Mucosa of gallbladder (tissue), 1 donor: ENCODE data around the gene TEX261. TPM values are rescaled to one million over a fixed set of nuclear protein-coding genes. Genes with fewer than 3 reads are reported as not detected.
A peak's percentile ranks its signal among the peaks of the same experiment; 100 is the strongest.
"Not testable (repeated sequence)": the region's sequence is repeated elsewhere in the genome, so short reads cannot be mapped to it uniquely, and the experiment has no call there.

Experiments used
- DNase-seq: peaks from one replicate; pipeline ENCODE4 v3.0.0-alpha.2; 2020; ENCODE audit warnings: low spot score
- total RNA-seq: library from RNA; stranded (reverse); gene quantifications from one replicate; pipeline ENCODE4 v1.2.1, GENCODE V29; 2021
- donor health status: DM: no; HTN: no; CAD: no.

Gene TEX261
- total RNA-seq, 1 donor from 2014 or later: 62.8 TPM

DNA sequence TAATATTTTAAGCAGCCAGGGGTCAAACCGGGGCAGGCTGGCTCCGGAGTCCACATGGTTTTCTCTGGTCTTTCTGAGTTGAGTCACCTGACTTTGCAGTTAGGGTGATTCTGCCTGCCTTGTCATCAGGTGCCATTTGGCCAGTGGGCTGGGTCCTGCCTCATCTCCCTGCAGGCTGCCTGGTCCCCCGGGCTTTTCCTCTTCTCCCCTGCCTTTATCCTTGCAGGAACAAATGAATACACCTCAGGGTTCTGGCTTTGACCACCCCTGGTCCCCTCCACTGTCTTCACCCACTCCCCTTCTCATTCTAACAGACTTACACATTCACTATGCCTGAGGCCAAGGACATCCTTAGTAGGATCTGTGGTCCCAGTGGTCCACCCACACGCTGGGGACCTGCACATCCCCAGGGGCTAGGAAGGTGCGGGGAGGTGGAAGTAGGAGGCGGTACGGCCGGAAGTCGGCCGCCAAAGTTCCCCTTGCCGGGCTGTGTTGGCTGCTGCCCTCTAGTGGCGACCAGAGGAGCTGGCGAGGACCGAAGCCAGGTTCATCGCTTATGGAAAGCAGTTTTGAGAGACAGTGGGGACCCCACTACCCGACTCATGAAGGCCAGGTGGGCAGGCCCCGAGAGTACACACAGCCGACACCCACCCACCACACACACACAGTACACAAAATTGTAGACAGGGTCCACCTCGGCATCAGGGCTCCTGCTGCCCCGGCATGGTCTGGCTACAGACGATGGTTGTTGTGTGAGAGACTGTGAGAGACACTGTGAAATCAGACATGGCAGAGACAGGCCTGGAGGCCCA is 6.3 kb upstream of the TEX261 start:
- peak; percentile 67 for DNase-seq

DNA sequence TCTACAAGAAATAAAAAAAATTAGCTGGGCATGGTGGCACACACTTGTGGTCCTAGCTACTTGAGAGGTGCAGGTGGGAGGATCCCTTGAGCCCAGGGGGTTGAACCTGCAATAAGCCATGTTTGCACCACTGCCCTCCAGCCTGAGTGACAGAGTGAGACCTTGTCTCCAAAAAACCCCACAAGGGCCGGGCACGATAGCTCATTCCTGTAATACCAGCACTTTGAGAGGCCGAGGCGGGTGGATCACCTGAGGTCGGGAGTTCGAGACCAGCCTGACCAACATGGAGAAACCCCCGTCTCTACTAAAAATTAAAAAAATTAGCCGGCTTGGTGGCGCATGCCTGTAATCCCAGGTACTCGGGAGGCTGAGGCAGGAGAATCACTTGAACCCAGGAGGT is 5.3 kb upstream of the TEX261 start:
- DNase-seq: not testable (repeated sequence)

DNA sequence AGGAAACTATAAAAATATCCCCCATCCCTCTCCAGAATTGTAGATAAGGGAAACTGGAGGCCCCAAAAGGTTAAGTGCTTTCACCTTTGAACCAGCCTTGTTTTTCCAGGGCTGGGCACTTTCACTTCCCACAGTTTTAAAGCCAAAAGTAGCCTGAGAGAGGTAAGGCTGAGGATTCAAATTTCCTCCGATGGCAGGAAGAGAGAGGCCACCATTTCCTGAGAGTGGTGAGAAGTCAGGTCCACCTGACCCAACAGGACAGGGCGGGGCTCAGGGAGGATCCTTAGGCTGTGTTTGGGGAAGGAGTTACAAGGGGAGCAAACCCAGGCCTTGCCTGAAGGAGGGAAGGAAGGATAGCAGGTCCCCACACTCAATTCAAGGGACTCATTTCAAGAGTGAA is 4.7 kb upstream of the TEX261 start:
- DNase-seq: no peak

DNA sequence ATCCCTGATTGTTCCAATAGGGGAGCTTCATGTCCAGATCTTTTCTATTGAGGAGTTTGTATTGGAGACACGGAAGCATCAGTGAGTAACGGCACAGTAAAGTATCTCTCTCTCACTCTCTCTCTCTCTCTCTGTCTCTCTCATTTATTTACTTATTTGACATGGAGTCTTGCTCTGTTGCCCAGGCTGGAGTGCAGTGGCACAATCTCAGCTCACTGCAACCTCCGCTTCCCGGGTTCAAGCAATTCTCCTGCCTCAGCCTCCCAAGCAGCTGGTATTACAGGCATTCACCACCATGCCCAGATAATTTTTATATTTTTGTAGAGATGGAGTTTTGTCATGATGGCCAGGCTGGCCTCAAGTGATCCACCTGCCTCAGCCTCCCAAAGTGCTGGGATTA is 4.2 kb upstream of the TEX261 start:
- not testable (repeated sequence) for DNase-seq

DNA sequence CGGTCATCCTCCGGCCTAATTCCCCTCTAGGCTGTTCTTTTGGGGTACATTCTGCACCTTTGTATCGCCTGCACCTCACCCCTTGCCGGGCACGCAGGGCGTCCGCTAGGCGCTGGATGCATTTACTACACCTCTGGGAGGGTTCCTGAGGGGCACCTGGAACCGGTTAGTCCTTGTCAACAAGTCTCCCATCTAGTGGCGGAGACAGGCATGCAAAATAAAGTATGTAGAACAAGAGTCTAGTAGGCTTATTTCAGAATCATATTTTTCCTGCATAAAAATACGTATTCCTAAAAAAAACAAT is 705 bp upstream of the TEX261 start:
- peak; percentile 34 for DNase-seq

DNA sequence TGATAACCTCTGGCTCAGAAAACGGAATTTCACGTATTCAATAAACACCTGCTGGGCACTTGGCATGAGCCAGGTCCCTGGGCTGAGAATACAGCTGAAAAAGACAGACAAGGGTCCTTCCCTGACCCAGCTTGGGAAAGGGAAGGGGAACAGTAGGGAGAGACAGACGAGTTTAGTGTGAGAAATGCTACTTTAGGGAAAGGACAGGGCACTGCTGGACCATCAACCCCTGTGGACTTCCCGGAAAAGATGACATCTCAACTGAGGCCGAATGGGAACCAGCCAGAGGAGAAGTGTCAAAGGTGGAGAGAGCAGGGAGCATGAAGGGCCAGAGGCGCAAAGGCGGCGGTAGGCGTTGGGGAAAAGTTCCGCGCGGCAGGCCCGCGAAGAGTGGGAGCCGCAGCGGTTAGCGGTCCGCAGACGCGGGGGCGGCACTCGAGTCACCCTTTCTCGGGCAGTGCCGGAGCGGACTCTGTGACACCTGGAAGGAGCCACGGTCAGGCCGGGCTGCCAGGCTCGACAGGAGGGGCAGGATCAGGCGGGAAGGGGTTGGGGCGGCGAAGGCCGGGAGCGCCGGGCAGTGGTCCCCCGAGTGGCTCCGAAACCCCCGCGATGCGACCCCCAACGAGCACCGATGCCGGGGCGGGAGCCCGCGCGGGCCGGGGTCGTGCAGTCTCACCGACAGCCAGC is 519 bp downstream of the TEX261 start:
- no peak for DNase-seq

DNA sequence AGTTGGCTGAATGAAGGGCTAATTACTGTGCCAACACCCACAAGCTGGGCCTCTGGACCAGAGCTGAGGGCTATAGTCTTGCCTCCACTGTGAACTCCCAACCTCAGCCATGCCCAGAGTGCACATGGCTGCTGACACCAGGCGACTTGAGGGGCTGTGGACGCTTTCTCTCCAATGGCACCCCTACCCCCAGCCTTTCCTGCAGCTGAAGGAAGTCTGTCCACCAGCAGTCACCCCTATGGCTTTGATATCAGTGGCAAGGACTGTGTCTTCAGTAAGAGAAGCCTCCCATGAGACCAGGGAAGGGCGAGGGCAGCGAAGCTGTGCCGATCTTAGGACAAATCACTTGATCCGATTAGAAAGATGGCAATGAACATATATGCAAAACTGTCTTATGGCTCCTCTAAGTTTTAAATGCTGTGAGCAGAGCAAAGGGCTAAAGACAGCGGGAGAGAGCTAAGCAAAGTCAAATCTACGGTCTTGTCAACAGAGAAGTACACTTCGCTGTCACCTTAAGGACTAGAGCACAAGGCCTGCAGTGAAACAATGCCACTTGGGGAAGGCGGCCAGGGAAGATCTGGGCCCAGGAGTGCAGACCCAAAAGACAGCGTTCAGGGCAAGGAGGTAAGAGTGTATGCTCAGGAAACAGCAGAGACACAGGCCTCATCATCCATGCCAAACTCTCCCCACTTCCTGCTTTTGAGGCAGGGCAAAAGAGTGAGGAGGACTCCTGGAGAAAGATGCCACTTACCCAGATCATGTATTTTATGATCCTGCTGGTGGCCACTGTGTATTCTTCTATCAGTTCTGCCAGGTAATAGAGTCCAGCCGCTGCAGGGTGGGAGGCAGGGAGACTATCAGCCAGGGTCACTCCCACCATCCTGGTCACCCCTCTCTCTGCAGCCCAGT is 1.5 kb downstream of the TEX261 start:
- no peak for DNase-seq

DNA sequence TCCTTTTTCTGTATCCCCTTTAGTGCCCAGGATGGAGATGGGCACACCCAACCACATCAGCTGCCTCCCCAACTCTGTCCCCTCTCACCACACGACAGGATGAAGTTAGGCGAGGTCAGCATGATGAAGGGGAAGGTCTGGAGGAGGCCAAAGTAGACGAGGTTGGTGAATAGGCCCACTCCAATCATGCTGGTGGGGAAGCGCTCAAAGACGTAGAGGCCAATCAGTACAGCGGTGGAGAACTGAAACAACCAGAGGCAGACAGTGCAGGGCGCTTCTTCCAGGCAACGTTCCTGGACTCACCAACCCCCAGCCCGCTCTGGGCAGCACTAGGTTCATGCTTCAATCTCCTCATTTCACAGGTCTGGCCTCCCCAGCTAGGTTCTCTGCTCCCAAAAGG is 2.9 kb downstream of the TEX261 start:
- DNase-seq: no peak

DNA sequence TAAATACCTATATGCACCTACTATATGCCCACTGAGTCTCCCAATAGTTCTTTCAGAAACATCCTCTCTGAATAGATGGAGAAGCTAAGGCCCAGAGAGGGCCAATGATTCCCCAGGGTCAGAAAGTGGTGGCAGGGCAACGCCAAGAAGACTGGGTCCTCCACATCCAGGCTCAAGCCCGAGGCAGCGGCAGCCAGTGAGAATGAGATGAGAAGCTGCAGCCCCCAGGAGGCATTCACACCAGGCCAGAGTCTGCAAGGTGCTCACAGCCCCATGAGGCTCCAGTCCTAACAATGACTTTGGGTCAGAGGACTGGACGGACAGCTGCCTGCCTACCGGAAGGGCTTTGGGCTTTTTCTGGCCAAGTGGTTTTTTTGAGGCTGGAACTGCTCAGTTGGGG is 3.5 kb downstream of the TEX261 start:
- DNase-seq: no peak

DNA sequence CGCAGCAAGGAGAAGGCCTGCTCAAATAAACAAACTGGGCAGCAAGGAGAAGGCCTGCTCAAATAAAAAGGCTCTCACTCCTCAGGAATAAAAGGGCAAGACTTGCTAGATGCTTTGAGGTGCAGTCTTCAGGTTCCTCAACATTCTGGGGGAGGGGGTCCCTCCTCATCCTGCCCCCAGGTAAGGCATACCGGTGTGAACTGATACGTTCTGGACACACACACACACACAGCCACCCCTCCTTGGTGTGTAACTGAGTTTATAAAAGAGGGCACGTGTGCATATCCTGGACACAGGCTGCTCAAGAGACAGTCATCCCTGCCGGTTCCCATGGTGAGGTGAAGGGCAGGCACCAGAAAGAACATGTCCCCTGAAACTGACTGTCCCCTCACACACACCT is 4.5 kb downstream of the TEX261 start:
- DNase-seq: no peak

DNA sequence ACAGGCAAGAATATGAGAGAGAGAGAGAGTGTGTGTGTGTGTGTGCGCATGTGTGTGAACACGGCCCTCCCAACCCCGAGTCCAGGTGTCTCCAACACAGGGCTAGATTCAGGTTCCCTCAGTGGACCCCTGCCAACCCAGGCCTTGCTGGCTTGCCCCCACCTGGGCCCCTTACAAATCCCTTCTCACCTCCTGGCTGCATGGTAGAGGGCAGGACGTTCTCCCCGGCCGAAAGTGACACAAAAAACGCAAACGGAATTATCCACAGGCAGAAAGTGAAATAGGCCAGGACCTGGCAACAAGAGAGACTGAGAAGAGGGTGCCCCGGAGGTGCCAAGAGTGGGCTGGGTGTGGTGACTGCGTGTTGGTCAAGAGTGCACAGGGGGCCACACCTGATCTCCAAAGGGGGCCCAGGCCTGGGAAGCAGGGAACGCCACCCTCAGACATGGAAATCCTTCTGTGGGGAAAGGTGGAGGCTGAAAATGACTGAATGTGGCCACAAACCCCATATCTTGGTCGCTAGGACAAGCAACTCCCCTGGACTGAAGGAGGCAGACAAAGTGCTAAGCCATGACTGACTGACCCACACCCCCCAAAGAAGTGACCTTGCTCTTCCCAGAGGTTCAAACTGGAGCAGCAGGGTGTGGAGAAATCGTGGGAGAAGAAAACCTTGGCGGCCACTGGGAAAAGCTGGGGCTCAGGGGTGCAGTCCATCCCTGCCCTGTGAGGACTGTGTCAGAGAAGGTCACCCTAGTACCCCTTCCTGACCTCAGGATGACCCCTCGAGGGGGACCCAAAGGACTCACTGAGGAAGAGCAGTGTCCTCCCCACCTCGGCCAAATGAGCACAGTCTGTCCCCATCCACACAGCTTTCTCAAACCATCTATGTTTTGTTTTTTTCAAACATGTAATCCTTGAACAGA is 5.7 kb downstream of the TEX261 start:
- DNase-seq: no peak

DNA sequence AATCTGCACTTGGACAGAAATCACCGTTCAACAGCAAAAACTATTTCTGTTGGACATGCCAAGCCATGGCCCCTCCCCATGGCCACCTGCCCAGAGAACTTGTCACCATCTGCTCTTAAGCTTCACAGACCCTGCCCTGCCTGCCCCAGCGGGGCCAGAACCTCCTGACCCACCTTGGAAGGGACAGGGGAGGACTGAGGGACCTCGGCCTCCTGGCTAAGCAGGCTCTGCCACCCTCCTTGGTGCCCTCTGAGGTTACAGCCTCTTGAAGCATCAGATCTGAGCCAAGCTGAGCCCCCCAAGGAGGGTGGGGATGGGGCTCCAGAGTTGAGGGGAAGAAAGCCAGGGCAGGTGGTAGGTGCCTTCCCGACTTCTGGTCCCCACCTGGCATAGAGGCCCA is 6.5 kb downstream of the TEX261 start:
- DNase-seq: no peak

DNA sequence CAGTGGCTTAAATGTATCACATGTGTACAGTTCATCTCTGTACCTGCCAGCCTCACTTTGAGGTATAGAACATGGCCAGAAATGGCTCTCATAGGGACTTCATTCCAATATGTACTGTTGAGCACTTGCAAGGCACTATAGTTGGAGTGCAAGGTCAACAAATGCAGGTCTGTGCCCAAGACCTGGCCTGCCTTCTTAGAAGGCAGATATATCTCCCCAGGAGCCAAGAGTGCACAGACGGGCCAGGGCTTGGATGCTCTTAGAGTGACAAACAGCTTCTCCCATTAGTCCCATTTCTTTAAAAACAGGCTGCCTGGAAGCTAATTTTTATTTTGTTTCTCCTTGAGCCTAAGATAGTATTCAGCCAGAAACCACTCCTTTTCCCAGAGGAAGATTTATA is 7.3 kb downstream of the TEX261 start:
- DNase-seq: no peak

DNA sequence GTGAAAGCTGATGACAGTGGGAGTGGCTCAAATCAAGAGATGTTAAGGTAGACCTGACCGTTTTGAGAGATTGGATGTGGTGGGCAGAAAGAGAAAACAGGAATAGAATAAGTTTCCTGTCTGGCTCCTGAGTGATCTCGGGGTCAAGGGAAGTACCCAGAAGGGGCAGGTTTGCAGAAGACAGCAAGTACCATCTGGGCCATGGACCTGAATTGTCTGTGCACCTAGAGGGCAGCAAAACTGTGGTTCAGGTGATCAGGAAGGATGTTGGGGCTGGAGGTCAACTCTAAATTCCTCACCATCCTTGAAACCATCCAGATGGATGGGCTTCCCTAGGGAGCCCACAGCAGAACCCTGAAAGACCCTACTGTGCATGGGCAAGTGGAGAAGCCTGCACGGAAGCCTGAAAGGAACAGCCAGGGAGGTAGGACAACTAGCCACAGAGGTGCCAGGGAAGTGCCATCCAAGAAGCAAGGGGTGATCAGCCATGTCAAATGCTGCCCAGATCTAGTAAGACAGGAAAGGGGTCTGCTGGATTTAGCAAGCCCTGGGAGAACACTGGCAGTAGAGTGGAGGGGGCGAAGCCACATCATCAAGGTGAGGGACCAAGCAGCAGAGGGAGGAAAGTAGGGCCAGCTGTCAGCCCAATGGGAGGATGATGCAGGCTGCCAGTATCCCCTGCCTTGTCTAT is 8.0 kb downstream of the TEX261 start:
- no peak for DNase-seq

DNA sequence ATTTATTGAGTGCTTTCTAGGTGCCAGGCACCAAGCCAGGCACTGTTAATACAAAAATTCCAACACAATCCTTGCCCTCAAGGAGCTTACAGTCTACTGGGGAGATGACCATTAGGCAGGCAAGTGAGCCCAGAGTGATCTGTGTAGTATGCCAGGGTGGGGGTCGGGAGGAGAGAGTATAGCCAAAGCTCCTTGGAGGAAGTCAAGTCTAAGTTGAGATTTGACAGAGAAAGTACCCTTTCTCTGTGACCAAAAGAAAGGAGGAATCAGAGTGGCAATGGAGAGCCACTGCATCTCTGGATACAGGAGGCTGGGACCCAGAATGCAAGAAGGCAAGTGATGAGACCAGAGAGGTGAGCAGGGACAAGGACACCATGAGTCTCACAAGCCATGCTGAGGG is 8.7 kb downstream of the TEX261 start:
- DNase-seq: no peak

DNA sequence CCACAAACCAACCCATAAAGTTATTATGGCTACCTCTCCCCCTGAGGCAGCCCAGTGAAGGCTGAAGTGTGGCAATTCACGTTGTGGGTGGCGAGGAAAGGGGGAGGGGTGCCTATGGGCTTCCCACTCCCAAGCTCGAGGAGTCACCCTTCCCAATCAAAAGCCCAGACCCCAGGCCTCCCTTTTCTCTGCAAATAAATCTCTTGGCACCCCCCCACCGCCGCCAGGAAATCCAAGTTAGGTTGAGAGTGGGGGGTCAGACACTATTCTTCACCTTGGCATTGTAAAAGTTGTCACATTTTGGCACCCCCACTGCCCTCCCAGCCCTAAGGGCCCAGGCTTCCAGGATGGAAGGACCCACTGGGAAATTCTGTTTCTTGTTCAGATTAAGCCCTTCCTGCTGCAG is 9.4 kb downstream of the TEX261 start:
- no peak for DNase-seq

DNA sequence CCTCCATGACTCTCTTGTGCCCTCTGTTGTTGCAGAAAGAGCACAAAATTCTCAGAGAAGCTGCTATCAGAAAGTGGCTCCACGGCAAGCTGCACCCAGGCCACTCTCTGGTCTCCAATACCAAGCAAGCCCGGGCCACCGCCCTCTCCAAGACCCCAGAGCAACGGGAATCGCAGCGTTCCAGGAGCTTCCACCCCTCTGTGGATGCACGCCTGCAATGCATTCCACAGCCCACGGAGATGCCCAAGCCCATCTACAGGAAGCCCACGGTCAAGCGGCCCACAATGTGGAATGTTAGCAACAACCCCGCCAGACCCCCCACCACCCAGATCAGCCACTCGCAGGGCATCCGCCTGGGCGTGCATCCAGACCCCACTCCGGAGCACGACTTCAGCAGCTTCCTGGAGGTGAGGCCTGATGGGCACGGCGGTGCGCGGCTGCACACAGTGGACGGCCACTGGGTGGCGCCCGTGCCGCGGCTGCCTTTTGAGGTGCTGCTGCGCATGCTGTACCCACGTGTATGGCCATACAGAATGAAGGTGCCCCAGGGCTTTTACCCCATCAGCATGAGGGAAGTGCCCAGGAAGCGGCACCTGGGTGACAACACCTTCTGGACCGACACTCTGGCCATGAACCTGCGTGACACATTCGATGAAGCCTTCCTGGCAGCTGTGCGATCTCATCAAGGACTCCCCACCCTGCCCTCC is 9.9 kb downstream of the TEX261 start:
- peak; percentile 62 for DNase-seq

DNA sequence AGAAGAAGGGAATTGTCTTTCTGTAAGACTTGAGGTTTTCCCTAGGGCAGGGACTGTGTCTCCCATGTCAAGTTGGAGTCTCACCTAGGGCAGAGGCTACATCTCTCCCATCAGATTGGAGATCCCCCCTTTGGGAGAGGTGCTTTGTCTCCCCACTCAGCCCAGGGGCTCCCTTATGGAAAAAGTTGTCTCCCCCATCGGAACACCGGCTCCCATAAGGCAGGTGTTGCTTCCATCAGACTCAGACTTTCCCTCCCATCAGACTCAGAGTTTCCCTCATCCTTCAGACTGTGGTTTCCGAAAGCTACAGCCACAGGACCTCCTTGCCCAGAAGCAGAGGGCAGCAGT is 10.5 kb downstream of the TEX261 start:
- no peak for DNase-seq

DNA sequence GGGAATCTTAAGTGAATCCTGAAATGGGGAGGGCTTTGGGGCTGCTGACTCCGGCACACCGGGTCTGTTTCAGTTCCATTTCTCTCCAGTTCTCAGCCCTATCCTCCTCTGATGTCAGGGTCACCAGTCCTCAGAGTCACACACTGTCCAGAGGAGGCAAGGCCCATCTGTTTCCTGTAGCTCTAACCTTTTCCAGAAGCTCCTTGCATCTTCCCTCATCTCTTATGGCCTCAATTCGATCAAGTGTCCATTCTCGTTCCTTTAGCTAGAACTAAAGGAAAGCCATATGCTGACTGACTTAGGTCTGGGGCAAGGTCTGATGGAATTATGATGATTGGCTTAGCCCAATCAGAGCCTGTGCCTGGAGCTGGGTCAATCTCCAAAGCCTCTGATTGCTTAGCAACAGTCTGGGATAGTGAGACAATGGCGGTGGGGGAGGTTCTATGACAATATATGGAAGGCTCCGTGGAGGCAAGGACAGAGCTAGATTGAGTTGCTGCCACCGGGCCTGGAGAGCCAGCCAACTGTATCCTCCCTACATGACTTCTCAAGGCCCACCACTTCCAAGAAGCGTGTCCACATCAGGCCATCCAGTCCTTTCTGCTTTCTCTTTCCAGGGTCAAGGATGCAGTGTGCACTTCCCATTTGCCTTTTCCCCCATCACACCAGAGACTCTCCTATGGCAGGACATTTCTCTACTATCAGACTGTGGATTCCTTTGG is 11.0 kb downstream of the TEX261 start:
- no peak for DNase-seq

DNA sequence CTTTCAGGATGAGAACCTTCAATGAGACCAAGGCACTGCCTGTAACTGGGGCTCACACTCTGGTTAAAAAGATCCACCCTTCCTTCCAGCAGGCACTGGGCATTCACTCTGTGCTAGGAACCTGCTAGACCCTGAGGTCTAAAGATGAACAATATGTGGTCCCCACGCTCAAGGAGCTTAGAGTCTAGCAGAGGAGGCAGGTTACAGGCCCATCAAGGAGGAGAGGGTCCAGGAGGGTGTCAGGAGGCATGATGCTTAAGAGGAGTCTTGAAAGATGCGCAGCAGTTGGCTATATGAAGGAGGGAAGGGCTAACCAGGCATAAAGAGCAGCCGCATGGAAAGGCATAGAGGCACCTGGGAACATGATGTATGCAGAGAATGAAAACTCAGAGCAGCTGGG is 11.7 kb downstream of the TEX261 start:
- DNase-seq: no peak
